ENCODE results near the gene U2AF2. TPM values are rescaled to one million over a fixed set of nuclear protein-coding genes. Genes with fewer than 3 reads are reported as not detected.

Gene U2AF2
- polyA plus RNA-seq, 3 donors: 5.3 to 166 (median 5.4) TPM

DNA sequence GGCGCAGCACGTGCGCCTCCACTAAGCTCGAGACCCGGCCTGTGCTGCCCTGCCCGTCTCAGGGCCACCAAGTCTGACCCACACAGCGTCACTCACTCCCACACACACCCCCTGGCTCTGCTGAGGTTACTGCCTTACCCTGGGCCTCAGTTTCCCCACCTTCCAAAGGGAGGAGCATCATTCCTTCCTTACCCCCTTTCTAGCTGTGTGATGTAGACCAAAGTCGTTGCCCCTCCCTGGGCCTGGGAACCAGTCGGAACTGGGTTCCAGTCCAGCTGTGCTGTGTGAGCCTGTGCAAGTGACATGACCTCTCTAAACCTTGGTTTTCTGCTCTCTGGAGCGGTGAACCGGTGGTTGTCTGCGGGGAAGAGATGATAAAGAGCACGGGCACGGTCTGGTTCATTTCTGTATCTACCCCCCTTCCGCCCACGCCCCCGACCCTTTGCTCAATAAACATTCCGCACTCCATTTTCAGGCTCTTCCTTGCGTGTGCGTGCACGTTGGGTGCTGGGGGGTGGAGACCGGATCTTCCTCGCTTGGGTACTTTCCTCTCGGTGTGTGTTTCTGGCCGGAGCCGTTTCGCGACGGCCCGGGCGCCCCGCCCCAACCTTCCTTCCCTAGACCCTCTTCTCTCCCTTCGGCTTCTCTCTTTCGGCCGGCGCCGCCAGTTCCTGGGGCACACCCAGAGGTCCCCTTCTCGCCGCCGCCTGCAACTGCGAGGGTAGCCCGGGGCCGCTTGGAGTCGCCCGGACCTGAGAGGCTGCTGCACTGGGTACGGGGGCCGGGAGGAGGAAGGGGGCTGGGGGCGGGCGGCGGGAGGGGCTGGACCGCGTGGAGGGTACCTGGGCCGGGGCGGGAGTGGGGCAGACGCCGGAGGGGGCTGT is 11.6 kb upstream of the U2AF2 start, which contains the start of gene ZNF581:
ZNF581 (plus strand) TSS at position 647 of the 884 bp plus-strand sequence. CDS start 923 bp downstream, outside the sequence.
- Mint-ChIP-seq H3K27ac (peak within 1 kb of the TSS; percentile 80 to 92 (median 87)), H3K36me3 (peaks cover 13 to 28% of the 10 kb centered on the region in 2 donors), H3K4me1 (peaks cover 58% of the 10 kb centered on the region), H3K4me3 (peak within 1 kb of the TSS; percentile 87 to 97), H3K27me3 (ENCODE audit: low read depth in 3 of 3) (peaks cover 4 to 24% (median 23%) of the 10 kb centered on the region in 3 donors), H3K9me3 (peaks cover 0 to 7% (median 3%) of the 10 kb centered on the region in 7 donors)
- Histone ChIP-seq H3K27me3 (ENCODE audit: control insufficient read depth in 2 of 2, insufficient read depth in 2 of 2, low read length in 2 of 2) (peaks cover 0 to 5% of the 10 kb centered on the region in 2 donors), H3K4me3 (replicated peaks in 1 of 3; ENCODE audit: low read depth in 2 of 3, low read length in 3 of 3) (peak within 1 kb of the TSS; percentile 46 to 83 (median 67)), H3K79me2 (ENCODE audit: insufficient read depth, low read length) (peaks cover 36% of the 10 kb centered on the region), H4K20me1 (ENCODE audit: insufficient read depth, low read length) (peaks cover 16% of the 10 kb centered on the region), H3K4me2 (replicated peaks; ENCODE audit: extremely low read depth, low read length, poor library complexity, severe bottlenecking) (peak within 1 kb of the TSS; percentile 96), H2AFZ (ENCODE audit: insufficient read depth, low read depth, low read length, poor library complexity, severe bottlenecking) (peak within 1 kb of the TSS; percentile 74), H3K27ac (ENCODE audit: low read depth in 1 of 2, low read length in 2 of 2) (peak within 1 kb of the TSS; percentile 28 to 91), H3K4me1 (ENCODE audit: control insufficient read depth in 1 of 2, insufficient read depth in 2 of 2, low read length in 2 of 2) (peaks cover 55 to 70% of the 10 kb centered on the region in 2 donors), H3K9ac (ENCODE audit: insufficient read depth, low read length, poor library complexity, severe bottlenecking) (peak within 1 kb of the TSS; percentile 74), H3K9me3 (replicated peaks in 1 of 2; ENCODE audit: control insufficient read depth in 1 of 2, insufficient read depth in 1 of 2, low read length in 2 of 2) (peaks cover 0 to 3% of the 10 kb centered on the region in 2 donors), H3K36me3 (replicated peaks in 1 of 2; ENCODE audit: control insufficient read depth in 1 of 2, insufficient read depth in 2 of 2, low read length in 2 of 2) (peaks cover 11 to 13% of the 10 kb centered on the region in 2 donors)
- no peak for TF ChIP-seq CTCF (IDR thresholded peaks at IDR 0.05)
- intact Hi-C loops (cut with micrococcal nuclease): loop anchor here in 1 of 2 donors (5.0 kb wide), 1 partner anchor 36 kb away; the partner anchor contains the start of gene ZNF865
- WGBS (ENCODE audit: insufficient coverage): 1% methylated on average over 26 of the region's 56 CpGs
- DNase-seq: peak; percentile 69 to 90 (median 77)

DNA sequence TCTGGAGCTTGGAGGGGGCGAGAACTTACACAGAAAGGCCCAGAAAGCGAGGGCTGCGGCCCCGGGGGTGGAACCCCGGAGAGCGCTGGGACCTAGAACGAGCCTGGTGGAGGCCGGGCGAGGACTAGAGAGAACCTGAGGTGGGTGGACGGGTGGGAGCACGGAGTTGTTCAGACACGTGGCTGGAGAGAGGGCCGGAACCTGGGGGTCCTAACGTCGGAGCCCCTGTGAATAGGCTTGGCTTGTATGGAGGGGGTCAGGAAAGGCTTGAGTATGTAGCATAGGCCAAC is 11.0 kb upstream of the U2AF2 start:
- Histone ChIP-seq H3K4me3 (replicated peaks in 1 of 3; ENCODE audit: low read depth in 2 of 3, low read length in 3 of 3) (peak overlapping the region; percentile 46 to 83 (median 59)), H3K27me3 (ENCODE audit: control insufficient read depth in 2 of 2, insufficient read depth in 2 of 2, low read length in 2 of 2) (peaks cover 0 to 5% of the 10 kb centered on the region in 2 donors), H3K4me2 (replicated peaks; ENCODE audit: extremely low read depth, low read length, poor library complexity, severe bottlenecking) (peak overlapping the region; percentile 96), H2AFZ (ENCODE audit: insufficient read depth, low read depth, low read length, poor library complexity, severe bottlenecking) (peak overlapping the region; percentile 74), H3K9ac (ENCODE audit: insufficient read depth, low read length, poor library complexity, severe bottlenecking) (peak overlapping the region; percentile 74), H4K20me1 (ENCODE audit: insufficient read depth, low read length) (peaks cover 16% of the 10 kb centered on the region), H3K9me3 (replicated peaks in 1 of 2; ENCODE audit: control insufficient read depth in 1 of 2, insufficient read depth in 1 of 2, low read length in 2 of 2) (peaks cover 0 to 3% of the 10 kb centered on the region in 2 donors), H3K36me3 (replicated peaks in 1 of 2; ENCODE audit: control insufficient read depth in 1 of 2, insufficient read depth in 2 of 2, low read length in 2 of 2) (peaks cover 11 to 13% of the 10 kb centered on the region in 2 donors), H3K27ac (ENCODE audit: low read depth in 1 of 2, low read length in 2 of 2) (peak overlapping the region; percentile 28 to 91), H3K79me2 (ENCODE audit: insufficient read depth, low read length) (peaks cover 31% of the 10 kb centered on the region), H3K4me1 (ENCODE audit: control insufficient read depth in 1 of 2, insufficient read depth in 2 of 2, low read length in 2 of 2) (peaks cover 61 to 76% of the 10 kb centered on the region in 2 donors)
- under 1% methylated on average over 15 of the region's 15 CpGs for WGBS (ENCODE audit: insufficient coverage)
- intact Hi-C loops (cut with micrococcal nuclease): loop anchor here in 1 of 2 donors (5.0 kb wide), 1 partner anchor 37 kb away; the partner anchor contains the start of gene ZNF865
- peaks cover 60% of the 10 kb centered on the region for H3K4me1 Mint-ChIP-seq
- no peak for TF ChIP-seq CTCF (IDR thresholded peaks at IDR 0.05)
- peak overlapping the region; percentile 87 to 91 for H3K4me3 Mint-ChIP-seq
- peaks cover 0 to 7% (median 5%) of the 10 kb centered on the region in 7 donors for H3K9me3 Mint-ChIP-seq
- peaks cover 10 to 24% of the 10 kb centered on the region in 2 donors for H3K36me3 Mint-ChIP-seq
- H3K27ac Mint-ChIP-seq: peak overlapping the region; percentile 53 to 91 (median 82)
- peaks cover 5 to 28% (median 23%) of the 10 kb centered on the region in 3 donors for H3K27me3 Mint-ChIP-seq (ENCODE audit: low read depth in 3 of 3)
- no peak for DNase-seq

Data from CD14-positive monocyte (primary cell).